NB4 (cell line): ENCODE data around the gene TMCC3.

Experiments used
- DNase-seq: peaks from one replicate; pipeline ENCODE4 v3.0.0; 2010; ENCODE audit warnings: low read depth
- H3K4me3 ChIP-seq: one replicate; pipeline ENCODE4 v1.5.1; 2011; ENCODE audit warnings: mild to moderate bottlenecking, low read depth, low read length, moderate library complexity
- MYC ChIP-seq: IDR thresholded peaks from 2 replicates; pipeline ENCODE4 v1.6.1; 2011; ENCODE audit warnings: low read depth, low read length
- POLR2A ChIP-seq: IDR thresholded peaks from 2 replicates; pipeline ENCODE4 v1.6.1; 2011; ENCODE audit warnings: mild to moderate bottlenecking; ENCODE audit not compliant: insufficient read length; ENCODE audit errors: extremely low read depth
- TF ChIP-seq, protein P1 (sequence below): IDR thresholded peaks from one replicate; pipeline ENCODE4 v1.5.1; 2012; ENCODE audit warnings: low read depth, low read length
- TF ChIP-seq, protein P2 (sequence below): IDR thresholded peaks from 2 replicates; pipeline ENCODE4 v1.6.1; 2011; ENCODE audit warnings: low read depth, low read length

TMCC3 gene

DNA sequence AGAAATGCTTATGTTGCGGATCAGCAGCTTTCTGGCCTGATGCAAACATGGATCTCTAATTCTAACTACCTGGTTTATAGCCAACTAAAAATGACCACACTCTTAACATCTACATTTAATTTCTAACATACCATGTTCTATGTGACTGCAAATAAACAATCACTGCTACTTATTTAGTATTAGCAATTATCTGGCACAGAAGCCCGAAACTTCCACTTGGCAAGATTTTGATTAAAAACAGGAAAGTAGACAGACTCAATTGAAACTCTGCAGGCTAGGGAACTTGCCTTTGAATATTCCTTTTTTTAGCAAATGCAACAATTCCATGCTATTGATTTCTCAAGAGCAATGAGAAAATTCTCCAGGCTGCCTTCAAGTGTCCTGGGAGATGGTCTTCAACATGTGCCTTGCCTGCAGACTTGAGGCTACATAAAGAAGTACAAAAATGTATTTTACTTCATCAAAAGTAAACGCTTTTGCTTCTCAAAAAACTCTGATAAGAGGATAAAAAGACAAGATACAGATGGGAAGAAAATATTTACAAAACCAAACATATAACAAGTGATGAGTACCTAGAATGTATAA, 9.1 kb upstream of the TMCC3 start:
- H3K4me3 ChIP-seq, result no peak overlapping the region
- no peak for DNase-seq
- TF ChIP-seq POLR2A (no peak), MYC (no peak)
- TF ChIP-seq, protein P1, sequence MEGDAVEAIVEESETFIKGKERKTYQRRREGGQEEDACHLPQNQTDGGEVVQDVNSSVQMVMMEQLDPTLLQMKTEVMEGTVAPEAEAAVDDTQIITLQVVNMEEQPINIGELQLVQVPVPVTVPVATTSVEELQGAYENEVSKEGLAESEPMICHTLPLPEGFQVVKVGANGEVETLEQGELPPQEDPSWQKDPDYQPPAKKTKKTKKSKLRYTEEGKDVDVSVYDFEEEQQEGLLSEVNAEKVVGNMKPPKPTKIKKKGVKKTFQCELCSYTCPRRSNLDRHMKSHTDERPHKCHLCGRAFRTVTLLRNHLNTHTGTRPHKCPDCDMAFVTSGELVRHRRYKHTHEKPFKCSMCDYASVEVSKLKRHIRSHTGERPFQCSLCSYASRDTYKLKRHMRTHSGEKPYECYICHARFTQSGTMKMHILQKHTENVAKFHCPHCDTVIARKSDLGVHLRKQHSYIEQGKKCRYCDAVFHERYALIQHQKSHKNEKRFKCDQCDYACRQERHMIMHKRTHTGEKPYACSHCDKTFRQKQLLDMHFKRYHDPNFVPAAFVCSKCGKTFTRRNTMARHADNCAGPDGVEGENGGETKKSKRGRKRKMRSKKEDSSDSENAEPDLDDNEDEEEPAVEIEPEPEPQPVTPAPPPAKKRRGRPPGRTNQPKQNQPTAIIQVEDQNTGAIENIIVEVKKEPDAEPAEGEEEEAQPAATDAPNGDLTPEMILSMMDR, result no peak
- TF ChIP-seq, protein P2, sequence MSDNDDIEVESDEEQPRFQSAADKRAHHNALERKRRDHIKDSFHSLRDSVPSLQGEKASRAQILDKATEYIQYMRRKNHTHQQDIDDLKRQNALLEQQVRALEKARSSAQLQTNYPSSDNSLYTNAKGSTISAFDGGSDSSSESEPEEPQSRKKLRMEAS, result no peak

DNA sequence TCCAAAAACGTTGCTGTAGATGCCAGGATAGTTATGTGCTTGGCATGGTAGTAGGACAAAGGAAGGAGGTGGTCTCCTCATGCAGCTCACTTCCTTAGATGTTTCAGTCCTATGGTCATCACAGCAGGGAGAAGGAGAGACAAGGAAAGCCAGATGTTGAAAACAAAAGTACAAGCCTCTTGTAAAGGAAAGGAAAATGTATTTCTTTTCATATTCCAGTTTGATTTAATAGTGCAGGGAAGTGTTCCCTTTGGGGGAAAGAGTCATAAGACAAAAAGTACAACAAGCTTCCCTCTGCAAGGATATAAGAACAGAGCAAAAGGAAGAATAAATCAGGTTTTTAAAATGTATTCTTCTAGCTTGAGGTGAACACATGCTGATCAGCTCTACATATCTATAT, 8.6 kb upstream of the TMCC3 start:
- DNase-seq, result no peak
- no peak overlapping the region for H3K4me3 ChIP-seq
- TF ChIP-seq, protein P2, result no peak
- TF ChIP-seq, protein P1, result no peak
- TF ChIP-seq POLR2A, result no peak
- no peak for TF ChIP-seq MYC

DNA sequence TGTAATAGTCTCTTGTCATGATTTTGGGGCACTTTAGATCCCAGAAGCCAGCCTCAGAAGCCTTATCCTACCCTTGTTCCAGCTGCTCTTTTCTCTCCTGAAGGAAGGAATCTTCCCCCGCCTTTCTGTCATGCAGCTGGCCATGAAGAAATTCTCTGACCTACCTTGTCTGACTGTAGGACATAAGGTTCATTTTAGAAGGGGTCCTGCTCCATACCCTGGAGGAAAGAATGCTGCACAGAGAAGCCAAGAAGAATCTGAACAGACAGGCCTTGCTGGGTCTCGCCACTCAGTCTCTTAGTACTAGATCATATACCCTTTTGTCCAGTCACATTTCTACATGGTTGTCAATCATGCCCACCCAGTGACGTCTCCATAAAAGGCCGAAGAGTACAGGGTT, 6.2 kb upstream of the TMCC3 start:
- DNase-seq, result no peak
- TF ChIP-seq POLR2A (no peak), MYC (no peak)
- TF ChIP-seq, protein P1, result no peak
- TF ChIP-seq, protein P2, result no peak
- H3K4me3 ChIP-seq, result no peak overlapping the region

DNA sequence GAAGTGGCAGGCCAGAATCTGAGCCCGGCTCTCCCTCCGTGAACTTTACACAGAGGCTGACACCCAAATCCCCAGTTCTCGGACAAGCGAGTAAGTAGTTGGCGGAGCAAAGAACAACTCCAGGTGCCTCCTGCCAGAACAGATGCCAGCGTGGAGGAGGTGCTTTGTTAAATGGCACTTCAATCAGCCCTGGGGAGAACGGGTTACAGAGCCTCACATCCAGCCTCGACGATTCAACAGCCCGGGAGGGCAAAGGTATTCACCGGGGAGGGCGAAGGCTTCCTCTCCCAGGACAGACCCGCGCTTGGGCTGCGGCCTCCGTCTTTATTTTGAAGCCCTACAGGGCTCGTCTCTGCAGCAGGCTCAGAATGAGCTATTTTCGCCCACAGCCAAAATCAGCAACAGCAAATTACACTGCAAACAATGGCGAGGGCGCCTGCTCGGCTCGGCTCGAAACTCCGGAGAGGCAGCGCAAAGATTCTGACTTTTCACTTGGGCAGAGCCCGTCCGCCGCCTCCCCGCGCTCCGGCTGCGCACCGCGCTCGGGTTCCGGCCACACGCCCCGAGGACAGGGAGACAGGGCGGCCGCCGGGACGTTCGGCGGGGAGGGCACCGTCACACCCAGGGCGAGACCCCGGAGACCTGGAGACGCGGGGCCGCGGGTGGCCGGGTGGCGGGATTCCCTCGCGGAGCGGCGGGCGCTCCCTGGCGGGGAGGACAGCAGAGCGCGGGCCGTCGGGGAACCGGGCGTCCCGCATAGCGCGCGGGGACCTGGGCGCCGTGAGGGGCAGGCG, 811 bp downstream of the TMCC3 start:
- H3K4me3 ChIP-seq, result no peak overlapping the region
- peak; percentile 18 for DNase-seq
- no peak for TF ChIP-seq POLR2A
- TF ChIP-seq, protein P2, result no peak
- no peak for TF ChIP-seq MYC
- TF ChIP-seq, protein P1, result no peak

DNA sequence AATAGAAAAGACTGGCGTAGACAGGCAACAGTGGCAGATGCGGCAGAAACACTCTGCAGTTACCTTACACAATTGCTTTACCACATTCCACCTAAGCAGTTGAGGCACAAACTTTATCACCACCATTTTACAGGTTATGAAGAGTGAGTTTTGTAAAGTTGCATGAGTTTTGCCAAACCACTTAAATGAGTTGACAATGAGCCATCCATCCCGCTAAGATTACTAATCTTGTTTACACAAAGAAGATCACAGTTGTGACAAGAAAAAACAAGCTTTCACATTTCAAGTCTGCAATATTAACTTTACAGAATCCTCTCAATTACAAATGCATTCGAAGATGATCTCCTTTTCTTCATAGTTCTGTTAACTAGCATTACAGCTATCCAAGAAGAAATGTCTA, 1.8 kb downstream of the TMCC3 start:
- H3K4me3 ChIP-seq, result no peak overlapping the region
- no peak for DNase-seq
- no peak for TF ChIP-seq MYC
- TF ChIP-seq POLR2A, result no peak
- TF ChIP-seq, protein P2, result no peak

DNA sequence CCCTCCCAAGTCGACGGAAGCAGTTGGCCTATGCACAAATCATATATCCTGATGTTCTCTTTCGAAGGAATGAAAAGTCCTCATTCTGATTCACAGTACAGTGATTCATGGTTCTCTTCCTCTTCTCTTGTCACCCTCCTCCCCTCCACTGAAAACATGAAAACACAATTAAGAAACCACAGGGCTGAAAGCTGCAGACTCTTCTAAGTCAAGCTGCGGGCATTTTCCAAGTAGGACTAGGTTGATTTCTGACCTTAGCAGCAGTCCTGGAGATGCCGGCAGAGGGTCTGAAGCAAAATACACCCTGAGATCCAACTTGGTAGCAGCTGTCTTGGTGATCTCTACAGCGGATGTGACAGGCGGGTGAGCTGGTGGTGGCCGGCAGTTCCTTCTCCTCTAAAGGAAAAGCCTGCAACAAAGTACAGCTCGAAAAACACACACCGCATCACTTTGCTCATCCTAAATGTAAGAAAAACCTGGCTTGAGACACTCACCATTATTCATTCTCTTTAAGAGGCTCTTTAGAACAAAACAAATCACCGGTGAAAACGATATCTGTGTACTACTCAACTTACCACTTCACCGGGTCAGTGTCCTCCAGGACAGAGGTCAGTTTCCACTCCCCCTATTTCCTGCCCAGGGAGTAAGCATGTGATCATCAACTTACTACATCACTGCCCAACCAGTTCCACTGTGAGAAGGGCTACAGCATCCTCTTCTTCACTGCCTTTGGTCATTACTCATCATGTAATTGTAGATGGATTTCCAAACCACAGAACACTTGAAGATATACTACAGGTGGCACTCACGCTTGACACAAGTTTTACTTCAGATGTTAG, 6.0 kb downstream of the TMCC3 start:
- TF ChIP-seq, protein P2, result no peak
- TF ChIP-seq MYC, result no peak
- TF ChIP-seq, protein P1, result no peak
- no peak for TF ChIP-seq POLR2A
- no peak overlapping the region for H3K4me3 ChIP-seq
- peak; percentile 64 for DNase-seq
